GM12878 (cell line): ENCODE results near the gene MAP3K4. TPM values are rescaled to one million over a fixed set of nuclear protein-coding genes. Genes with fewer than 3 reads are reported as not detected.

Experiments used
- ATAC-seq: fragments of 200-7000 bp; cut with Tn5 transposase; 3 replicates; pipeline ENCODE4 v1.9.1; 2020; ENCODE audit warnings: mild to moderate bottlenecking, moderate library complexity
- BruUV-seq: library from RNA; stranded (reverse); fragments of 400-500 nt; replicated peaks from 2 replicates; lab custom pipeline; 2021; lab: Mats Ljungman, UMichigan
- CTCF ChIA-PET: fragments of 300-600 bp; sonication (Branson Sonifier 250); formaldehyde crosslinking; extraction: SDS; loops from one replicate; lab custom pipeline; 2021; ENCODE audit warnings: inconsistent platforms; lab: Yijun Ruan, JAX
- POLR2A ChIA-PET: fragments of 350-600 bp; formaldehyde crosslinking; extraction: SDS; loops from one replicate; lab custom pipeline; 2021; ENCODE audit warnings: inconsistent platforms; lab: Charles Lee
- RAD21 ChIA-PET: fragments of 300-600 bp; sonication (Branson Sonifier 250); formaldehyde crosslinking; loops from one replicate; lab custom pipeline; 2023; ENCODE audit warnings: antibody characterized with exemption; ENCODE audit not compliant: unreplicated experiment; lab: Charles Lee
- SMC1A ChIA-PET: fragments of 300-600 bp; sonication (Branson Sonifier 250); formaldehyde crosslinking; loops from one replicate; lab custom pipeline; 2023; ENCODE audit not compliant: unreplicated experiment, uncharacterized antibody; lab: Charles Lee
- DNase-seq: peaks from one replicate; pipeline ENCODE4 v3.0.0-alpha.2; 2011; ENCODE audit warnings: low read depth, low spot score
- FAIRE-seq: peaks from 3 replicates; lab custom pipeline; 2011; peaks lifted over from hg19 to GRCh38; lab: Jason Lieb, UNC
- H2AFZ ChIP-seq: 2 replicates; pipeline ENCODE4 v1.6.0; 2011; ENCODE audit warnings: low read depth, low read length, control low read depth; ENCODE audit not compliant: control insufficient read depth
- H3K27ac ChIP-seq: 2 replicates; pipeline ENCODE4 v1.5.1; 2011; ENCODE audit warnings: control low read depth; ENCODE audit not compliant: control insufficient read depth, insufficient read depth
- H3K27me3 ChIP-seq, 2 experiments: replicated peaks in 1 of 2; 2 replicates each; pipeline versions ENCODE4 v1.6.0 to v1.6.1; 2011; ENCODE audit warnings: low read length in 1 of 2; ENCODE audit not compliant: control insufficient read depth in 2 of 2, insufficient read depth in 2 of 2
- H3K36me3 ChIP-seq, 2 experiments: 2 replicates each; pipeline ENCODE4 v1.5.1; 2011; ENCODE audit warnings: low read length in 1 of 2; ENCODE audit not compliant: control insufficient read depth in 2 of 2, insufficient read depth in 2 of 2
- H3K4me1 ChIP-seq: 2 replicates; pipeline ENCODE4 v1.6.1; 2011; ENCODE audit warnings: mild to moderate bottlenecking, low read length, moderate library complexity, mixed read lengths; ENCODE audit not compliant: control insufficient read depth, insufficient read depth
- H3K4me2 ChIP-seq: 2 replicates; pipeline ENCODE4 v1.6.0; 2011; ENCODE audit warnings: control low read depth; ENCODE audit not compliant: control insufficient read depth, insufficient read depth
- H3K4me3 ChIP-seq: fragments of 200-600 bp; sonication (generic); 2 replicates; pipeline ENCODE4 v1.5.1; 2016
- H3K79me2 ChIP-seq: 2 replicates; pipeline ENCODE4 v1.6.0; 2011; ENCODE audit warnings: low read length; ENCODE audit not compliant: control insufficient read depth, insufficient read depth
- H3K9ac ChIP-seq: 2 replicates; pipeline ENCODE4 v1.8.0; 2011; ENCODE audit warnings: low read length, control low read depth, mixed read lengths; ENCODE audit not compliant: control insufficient read depth, insufficient read depth
- H3K9me3 ChIP-seq: replicated peaks from 3 replicates; pipeline ENCODE4 v1.5.1; 2011; ENCODE audit warnings: mild to moderate bottlenecking, low read length; ENCODE audit not compliant: control insufficient read depth, insufficient read depth
- H4K20me1 ChIP-seq: 2 replicates; pipeline ENCODE4 v1.6.0; 2011; ENCODE audit not compliant: control insufficient read depth, insufficient read depth
- BMI1 ChIP-seq: fragments of 450-650 bp; IDR thresholded peaks from 2 replicates; pipeline ENCODE4 v1.6.1; 2016; ENCODE audit warnings: mild to moderate bottlenecking, moderate library complexity, borderline replicate concordance
- EZH2 ChIP-seq: IDR thresholded peaks from 2 replicates; pipeline ENCODE4 v1.6.1; 2012; ENCODE audit warnings: low read depth, mild to moderate bottlenecking, control low read depth, inconsistent platforms, low read length, borderline replicate concordance; ENCODE audit not compliant: control insufficient read depth
- FOS ChIP-seq: IDR thresholded peaks from 3 replicates; pipeline ENCODE4 v1.6.1; 2011; ENCODE audit warnings: borderline replicate concordance; ENCODE audit not compliant: insufficient read length; ENCODE audit errors: extremely low read depth
- FOXK2 ChIP-seq: fragments of 450-650 bp; IDR thresholded peaks from 2 replicates; pipeline ENCODE4 v1.6.1; 2017; ENCODE audit warnings: mild to moderate bottlenecking, moderate library complexity
- IRF4 ChIP-seq: IDR thresholded peaks from 2 replicates; pipeline ENCODE4 v1.6.1; 2011; ENCODE audit warnings: low read depth, low read length
- MEF2B ChIP-seq: fragments of 450-650 bp; IDR thresholded peaks from 2 replicates; pipeline ENCODE4 v1.6.1; 2018; ENCODE audit warnings: mild to moderate bottlenecking, moderate library complexity; ENCODE audit not compliant: partially characterized antibody, poor library complexity, severe bottlenecking
- MXI1 ChIP-seq: fragments of 150-350 bp; IDR thresholded peaks from 2 replicates; pipeline ENCODE4 v1.6.1; 2011; ENCODE audit warnings: low read depth, mild to moderate bottlenecking, inconsistent platforms, low read length, improper control_type of control experiment
- MYB ChIP-seq: fragments of 150-350 bp; IDR thresholded peaks from 2 replicates; pipeline ENCODE4 v1.6.1; 2014; ENCODE audit warnings: mild to moderate bottlenecking, low read depth, low read length, borderline replicate concordance
- NFYB ChIP-seq: IDR thresholded peaks from 2 replicates; pipeline ENCODE4 v1.6.1; 2011; ENCODE audit warnings: low read depth, mild to moderate bottlenecking, low read length, improper control_type of control experiment, moderate library complexity; ENCODE audit not compliant: insufficient read depth
- PML ChIP-seq: IDR thresholded peaks from 2 replicates; pipeline ENCODE4 v1.6.1; 2012; ENCODE audit warnings: low read length, inconsistent platforms
- POLR2A ChIP-seq: IDR thresholded peaks from 2 replicates; pipeline ENCODE4 v1.6.1; 2011; ENCODE audit warnings: low read depth, mild to moderate bottlenecking, low read length
- SUPT20H ChIP-seq: IDR thresholded peaks from 2 replicates; pipeline ENCODE4 v1.6.1; 2011; ENCODE audit warnings: low read depth, mild to moderate bottlenecking, low read length, moderate library complexity, borderline replicate concordance; ENCODE audit not compliant: control insufficient read depth
- WRNIP1 ChIP-seq: IDR thresholded peaks from 2 replicates; pipeline ENCODE4 v1.6.1; 2011; ENCODE audit warnings: low read depth, low read length, improper control_type of control experiment, borderline replicate concordance
- WGBS: methylation state at CpG from one replicate; pipeline ENCODE4 v1.1.6; 2016; ENCODE audit warnings: low lambda C conversion rate; ENCODE audit not compliant: insufficient replicate concordance, insufficient coverage; ENCODE audit errors: missing lambda C conversion rate; 5-methylcytosine and 5-hydroxymethylcytosine counted together
- in situ Hi-C: fragments of 300-500 bp; cut with MboI; formaldehyde crosslinking; loops from 9 replicates; pipeline ENCODE4 v1.14.3; 2018; ENCODE audit warnings: mixed read lengths
- intact Hi-C: fragments of 100-400 bp; cut with micrococcal nuclease; formaldehyde crosslinking; loops from one replicate; pipeline ENCODE4 v1.14.2; 2022; ENCODE audit not compliant: unreplicated experiment
- polyA plus RNA-seq, 11 experiments: library from polyadenylated mRNA; depleted of rRNA in 4 of 11; unstranded in 6 of 11; stranded (reverse) in 5 of 11; fragments of >200 nt; fragmentation: Nextera tagmentation in 4 of 11; fragmentation: Illumina TruSeq in 1 of 11; extraction: Ambion mirVana in 4 of 11; extraction: Trizol in 1 of 11; gene quantifications; 1 replicate in 1 of 11; 2 replicates in 10 of 11; pipeline versions ENCODE4 v1.2.1 to v1.2.3, GENCODE V29; 2011 to 2016; ENCODE audit warnings: inconsistent platforms in 2 of 11, missing spikeins in 2 of 11, low read depth in 1 of 11
- total RNA-seq, 4 experiments: library from RNA; depleted of rRNA in 3 of 4; stranded (reverse); fragments of >200 nt in 3 of 4; fragmentation: Illumina TruSeq in 1 of 4; extraction: Trizol in 1 of 4; gene quantifications; 2 replicates each; pipeline versions ENCODE4 v1.2.1 to v1.2.3, GENCODE V29; 2013 to 2021
- TF ChIP-seq, protein P1 (sequence below): IDR thresholded peaks from 2 replicates; pipeline ENCODE4 v1.6.1; 2012; ENCODE audit warnings: low read depth, low read length, improper control_type of control experiment
- TF ChIP-seq, protein P2 (sequence below): fragments of 450-650 bp; formaldehyde crosslinking; IDR thresholded peaks from 2 replicates; pipeline ENCODE4 v1.4.0; 2020; ENCODE audit warnings: mild to moderate bottlenecking, moderate library complexity

Gene MAP3K4
- total and polyA plus RNA-seq, 10 of the 15 experiments (the other 5 are each of a cell fraction or from before 2014, with no cell fraction given), result 14.0 to 44.5 (median 23.1) TPM

DNA sequence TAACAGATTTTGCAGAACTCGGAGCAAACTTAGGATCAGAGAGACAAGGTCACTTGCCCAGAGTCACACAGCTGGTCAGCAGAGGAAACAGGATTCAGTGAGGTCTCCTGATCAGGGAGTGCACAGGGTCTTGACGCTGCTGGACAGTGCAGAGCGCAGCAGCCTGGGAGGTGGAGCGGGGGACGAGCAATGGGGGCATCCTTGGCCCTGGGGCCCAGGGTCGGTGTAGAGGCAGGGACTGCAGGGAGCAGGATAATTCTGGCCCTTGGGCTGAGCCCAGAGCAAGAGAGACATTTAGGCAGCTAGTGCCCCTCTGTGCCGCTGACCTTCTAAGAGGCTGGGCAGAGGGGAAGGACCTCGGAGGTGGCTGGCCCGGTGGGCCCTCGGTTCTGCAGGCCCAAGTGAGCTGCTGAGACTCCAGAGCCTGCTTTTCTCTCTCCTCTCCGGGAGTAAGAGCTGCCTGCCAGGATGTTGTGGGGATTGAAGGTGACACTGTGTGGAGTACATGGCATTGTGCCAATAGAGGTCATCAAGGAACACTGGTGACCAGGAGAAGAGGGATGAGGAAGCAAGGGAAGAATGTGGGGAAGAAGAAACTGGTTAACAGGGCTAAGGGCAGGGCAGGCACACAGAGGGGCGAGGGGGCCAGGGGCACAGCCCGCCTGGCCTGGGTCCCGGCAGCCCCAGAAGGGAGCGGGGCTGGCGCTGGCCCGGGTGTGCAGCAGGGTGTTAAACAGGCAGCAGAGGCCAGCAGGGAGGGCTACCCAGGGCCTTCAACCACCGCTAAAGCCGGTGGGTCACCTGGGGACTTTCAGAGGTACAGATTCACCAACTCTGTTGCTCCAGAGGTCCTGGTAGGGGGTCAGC is 160.3 kb downstream of the MAP3K4 start:
- no peaks in the 10 kb centered on the region for H3K79me2 ChIP-seq
- no peak for ATAC-seq
- H3K4me3 ChIP-seq, result no peak overlapping the region
- no peak overlapping the region for H3K9ac ChIP-seq
- no peaks in the 10 kb centered on the region for H3K36me3 ChIP-seq
- POLR2A ChIA-PET, result no interaction called here
- RAD21 ChIA-PET, result no interaction called here
- no peaks in the 10 kb centered on the region for H3K9me3 ChIP-seq
- CTCF ChIA-PET, result interaction anchor here (1.7 kb wide), 1 partner anchor 219 kb away, joined by 7 read pairs; no protein-coding TSS in a partner anchor
- H4K20me1 ChIP-seq, result no peaks in the 10 kb centered on the region; the same call in 1 of the 2 replicates
- BruUV-seq, result no TSS peak
- H3K27ac ChIP-seq, result no peak overlapping the region
- intact Hi-C loops (loop anchor here (5.0 kb wide), 1 partner anchor 220 kb away; no protein-coding TSS in a partner anchor), in situ Hi-C loops (no loop called here)
- no peaks in the 10 kb centered on the region for H3K27me3 ChIP-seq
- 62% methylated on average over 19 of the region's 19 CpGs for WGBS
- FAIRE-seq, result no peak
- no peak for DNase-seq
- no peak overlapping the region for H2AFZ ChIP-seq
- H3K4me2 ChIP-seq, result no peak overlapping the region
- TF ChIP-seq, protein P1, sequence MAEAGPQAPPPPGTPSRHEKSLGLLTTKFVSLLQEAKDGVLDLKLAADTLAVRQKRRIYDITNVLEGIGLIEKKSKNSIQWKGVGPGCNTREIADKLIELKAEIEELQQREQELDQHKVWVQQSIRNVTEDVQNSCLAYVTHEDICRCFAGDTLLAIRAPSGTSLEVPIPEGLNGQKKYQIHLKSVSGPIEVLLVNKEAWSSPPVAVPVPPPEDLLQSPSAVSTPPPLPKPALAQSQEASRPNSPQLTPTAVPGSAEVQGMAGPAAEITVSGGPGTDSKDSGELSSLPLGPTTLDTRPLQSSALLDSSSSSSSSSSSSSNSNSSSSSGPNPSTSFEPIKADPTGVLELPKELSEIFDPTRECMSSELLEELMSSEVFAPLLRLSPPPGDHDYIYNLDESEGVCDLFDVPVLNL, result no peak
- no peak for TF ChIP-seq PML
- no peak for TF ChIP-seq POLR2A
- TF ChIP-seq BMI1, result no peak
- no peak for TF ChIP-seq NFYB
- no peak for TF ChIP-seq MYB
- no peak for TF ChIP-seq IRF4
- TF ChIP-seq WRNIP1, result no peak
- no peak for TF ChIP-seq MEF2B
- no peak for TF ChIP-seq MXI1
- TF ChIP-seq, protein P2, sequence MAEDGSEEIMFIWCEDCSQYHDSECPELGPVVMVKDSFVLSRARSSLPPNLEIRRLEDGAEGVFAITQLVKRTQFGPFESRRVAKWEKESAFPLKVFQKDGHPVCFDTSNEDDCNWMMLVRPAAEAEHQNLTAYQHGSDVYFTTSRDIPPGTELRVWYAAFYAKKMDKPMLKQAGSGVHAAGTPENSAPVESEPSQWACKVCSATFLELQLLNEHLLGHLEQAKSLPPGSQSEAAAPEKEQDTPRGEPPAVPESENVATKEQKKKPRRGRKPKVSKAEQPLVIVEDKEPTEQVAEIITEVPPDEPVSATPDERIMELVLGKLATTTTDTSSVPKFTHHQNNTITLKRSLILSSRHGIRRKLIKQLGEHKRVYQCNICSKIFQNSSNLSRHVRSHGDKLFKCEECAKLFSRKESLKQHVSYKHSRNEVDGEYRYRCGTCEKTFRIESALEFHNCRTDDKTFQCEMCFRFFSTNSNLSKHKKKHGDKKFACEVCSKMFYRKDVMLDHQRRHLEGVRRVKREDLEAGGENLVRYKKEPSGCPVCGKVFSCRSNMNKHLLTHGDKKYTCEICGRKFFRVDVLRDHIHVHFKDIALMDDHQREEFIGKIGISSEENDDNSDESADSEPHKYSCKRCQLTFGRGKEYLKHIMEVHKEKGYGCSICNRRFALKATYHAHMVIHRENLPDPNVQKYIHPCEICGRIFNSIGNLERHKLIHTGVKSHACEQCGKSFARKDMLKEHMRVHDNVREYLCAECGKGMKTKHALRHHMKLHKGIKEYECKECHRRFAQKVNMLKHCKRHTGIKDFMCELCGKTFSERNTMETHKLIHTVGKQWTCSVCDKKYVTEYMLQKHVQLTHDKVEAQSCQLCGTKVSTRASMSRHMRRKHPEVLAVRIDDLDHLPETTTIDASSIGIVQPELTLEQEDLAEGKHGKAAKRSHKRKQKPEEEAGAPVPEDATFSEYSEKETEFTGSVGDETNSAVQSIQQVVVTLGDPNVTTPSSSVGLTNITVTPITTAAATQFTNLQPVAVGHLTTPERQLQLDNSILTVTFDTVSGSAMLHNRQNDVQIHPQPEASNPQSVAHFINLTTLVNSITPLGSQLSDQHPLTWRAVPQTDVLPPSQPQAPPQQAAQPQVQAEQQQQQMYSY (CRISPR knock-in tag), result no peak
- no peak for TF ChIP-seq EZH2
- no peak for TF ChIP-seq FOS
- TF ChIP-seq FOXK2, result no peak
- no peak for TF ChIP-seq SUPT20H
- H3K4me1 ChIP-seq, result no peaks in the 10 kb centered on the region
- SMC1A ChIA-PET, result no interaction called here
